GM19035 (cell line): ENCODE measurements around the gene TBC1D22B.
"Not testable (repeated sequence)": the region's sequence is repeated elsewhere in the genome, so short reads cannot be mapped to it uniquely, and the experiment has no call there.

Experiments used
- ATAC-seq: cut with Tn5 transposase; IDR thresholded peaks from one replicate; pipeline ENCODE4 v1.9.1; 2021; ENCODE audit not compliant: unreplicated experiment

TBC1D22B gene

DNA sequence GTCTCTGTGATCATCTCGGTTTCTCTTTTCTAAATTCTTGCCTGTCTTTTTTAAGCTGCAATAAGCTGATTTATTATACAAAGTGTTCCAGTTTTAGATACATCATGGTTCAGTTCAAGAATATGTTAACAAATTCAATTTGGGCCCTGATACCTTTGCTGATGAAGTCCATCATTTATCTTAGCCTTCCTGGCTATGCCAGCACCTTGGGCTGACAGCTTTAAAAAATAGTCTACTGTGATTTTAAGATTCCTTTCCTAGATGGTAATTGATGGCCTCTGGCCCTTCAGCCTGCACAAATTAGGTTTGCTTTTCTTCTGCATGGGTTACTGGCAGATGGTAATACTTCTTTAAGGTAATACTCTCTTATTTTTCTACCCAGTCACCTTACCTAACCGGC lies 7.4 kb downstream of the TBC1D22B start:
- no peak for ATAC-seq

DNA sequence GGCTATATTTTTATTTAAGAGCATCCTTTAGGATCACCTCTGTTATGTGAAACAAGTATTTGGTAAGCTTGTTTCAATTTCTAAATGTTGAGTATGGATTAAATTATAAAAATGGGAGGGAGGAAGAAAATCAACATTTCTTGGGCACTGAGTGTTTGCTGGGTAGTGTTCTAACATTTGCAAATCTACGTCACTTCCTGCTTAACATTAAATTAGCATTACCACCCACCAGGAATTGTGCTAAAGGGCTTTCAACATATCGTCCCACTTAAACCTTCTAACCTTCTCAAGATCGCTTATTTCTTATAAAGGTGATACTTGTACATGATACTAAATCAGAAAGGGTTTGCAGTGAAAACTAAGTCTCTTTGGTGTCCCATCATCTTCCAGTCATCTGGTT lies 8.3 kb downstream of the TBC1D22B start:
- no peak for ATAC-seq

DNA sequence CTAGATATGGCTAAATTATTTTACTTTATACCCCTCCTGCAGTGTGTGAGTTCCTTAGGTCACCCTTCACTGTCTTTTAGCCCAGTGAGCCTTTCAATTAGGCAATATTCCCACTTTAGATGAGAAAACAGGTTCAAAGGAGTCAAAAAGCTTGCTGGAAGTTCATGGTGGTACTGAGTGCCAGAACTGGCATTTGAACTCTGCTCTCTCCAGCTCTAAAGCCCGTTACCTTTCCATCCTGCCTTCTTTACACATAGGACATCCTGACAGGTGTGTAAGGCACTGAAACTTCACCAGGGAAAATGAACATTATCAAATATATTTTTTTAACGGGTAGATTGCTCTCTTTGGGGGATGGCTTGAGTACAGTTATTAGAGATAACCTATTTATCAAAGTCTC lies 11.5 kb downstream of the TBC1D22B start:
- no peak for ATAC-seq

DNA sequence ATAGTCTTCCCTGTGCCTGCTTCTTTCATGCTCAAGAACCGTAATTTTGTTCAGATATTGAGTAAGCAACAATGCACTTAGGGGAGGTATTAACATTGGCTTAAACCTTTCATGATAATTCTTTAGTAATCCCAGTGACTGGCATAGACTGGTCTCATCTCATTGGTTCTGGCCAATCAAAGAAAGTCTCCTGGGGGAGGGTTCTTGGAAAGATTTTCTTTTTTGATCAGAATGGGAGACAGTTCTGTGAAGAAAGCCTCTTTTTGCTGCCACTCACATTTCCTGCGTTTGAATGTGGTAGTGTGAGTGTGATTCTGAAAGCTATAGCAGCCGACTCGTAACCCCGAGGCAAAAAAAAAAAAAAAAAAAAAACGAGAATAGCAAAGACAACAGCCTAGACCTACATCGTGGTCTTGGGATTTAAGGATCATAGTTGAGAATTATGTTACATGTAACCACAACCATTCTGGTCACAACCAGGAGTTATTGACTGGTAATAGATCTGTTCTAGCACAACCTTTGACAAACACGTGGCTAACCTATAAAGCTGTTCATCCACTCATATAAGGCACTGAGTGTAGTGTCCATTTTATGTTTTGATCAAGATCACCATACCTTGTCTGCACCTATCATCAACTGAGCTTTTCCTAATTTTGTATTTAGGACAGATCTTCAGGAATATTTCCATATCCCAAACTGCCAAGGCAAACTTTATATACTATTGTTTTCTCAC lies 15.4 kb downstream of the TBC1D22B start:
- ATAC-seq: no peak

DNA sequence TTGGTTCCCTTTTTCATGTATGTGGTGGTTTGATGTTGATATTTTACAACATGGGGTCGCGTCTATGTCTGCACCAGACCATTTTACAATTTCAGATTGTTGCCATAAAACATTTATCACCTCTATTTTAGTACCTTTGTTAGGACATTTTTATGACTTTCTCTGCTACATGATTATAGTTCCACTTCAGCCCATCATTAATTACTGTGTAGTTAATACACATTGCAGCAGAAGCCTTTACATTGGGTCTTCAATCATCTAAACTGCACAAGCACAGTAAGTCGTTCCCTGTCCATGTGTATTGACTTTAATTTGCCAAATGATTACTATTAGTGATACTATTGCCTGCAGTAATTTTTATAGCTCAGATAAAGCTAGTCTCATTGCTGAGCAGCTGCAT lies 16.1 kb downstream of the TBC1D22B start:
- ATAC-seq: no peak

DNA sequence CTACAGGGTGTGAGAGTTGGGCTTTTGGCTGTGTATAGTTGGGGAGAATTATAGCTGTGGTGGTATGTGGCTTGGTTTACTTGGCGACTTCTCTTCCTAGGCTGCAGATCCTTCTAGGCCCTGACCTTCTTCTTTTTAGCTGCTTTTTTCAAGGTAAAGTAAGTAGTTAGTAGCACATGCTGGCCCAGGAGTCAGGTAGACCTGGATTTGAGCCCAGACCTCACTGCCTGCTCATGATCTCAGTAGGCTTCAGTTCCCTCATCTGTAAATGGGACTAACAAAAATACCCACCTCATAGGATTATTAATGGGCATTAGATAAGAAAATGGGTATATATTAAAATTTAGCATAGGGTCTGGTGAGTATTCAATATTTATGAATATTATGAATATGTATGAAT lies 17.8 kb downstream of the TBC1D22B start:
- no peak for ATAC-seq

DNA sequence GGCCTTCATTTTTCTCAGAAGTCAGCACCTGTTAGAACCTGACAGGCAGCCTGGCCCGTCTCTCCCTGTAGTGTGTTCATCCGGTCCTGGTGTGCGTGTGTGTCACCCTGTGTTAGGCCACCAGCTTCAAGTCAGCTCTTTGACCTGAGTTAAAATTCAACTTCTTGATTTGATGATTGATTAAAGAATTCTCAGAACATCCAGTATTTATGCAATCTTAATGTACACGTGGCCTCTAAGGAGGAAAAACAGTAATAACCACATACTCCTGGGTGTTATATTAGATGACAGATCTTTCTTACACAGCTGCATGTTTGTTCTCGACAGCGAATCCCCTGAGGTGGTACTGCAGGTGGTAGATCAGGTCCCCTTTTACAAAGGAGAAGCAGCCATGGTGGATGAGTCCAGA lies 19.4 kb downstream of the TBC1D22B start:
- no peak for ATAC-seq

DNA sequence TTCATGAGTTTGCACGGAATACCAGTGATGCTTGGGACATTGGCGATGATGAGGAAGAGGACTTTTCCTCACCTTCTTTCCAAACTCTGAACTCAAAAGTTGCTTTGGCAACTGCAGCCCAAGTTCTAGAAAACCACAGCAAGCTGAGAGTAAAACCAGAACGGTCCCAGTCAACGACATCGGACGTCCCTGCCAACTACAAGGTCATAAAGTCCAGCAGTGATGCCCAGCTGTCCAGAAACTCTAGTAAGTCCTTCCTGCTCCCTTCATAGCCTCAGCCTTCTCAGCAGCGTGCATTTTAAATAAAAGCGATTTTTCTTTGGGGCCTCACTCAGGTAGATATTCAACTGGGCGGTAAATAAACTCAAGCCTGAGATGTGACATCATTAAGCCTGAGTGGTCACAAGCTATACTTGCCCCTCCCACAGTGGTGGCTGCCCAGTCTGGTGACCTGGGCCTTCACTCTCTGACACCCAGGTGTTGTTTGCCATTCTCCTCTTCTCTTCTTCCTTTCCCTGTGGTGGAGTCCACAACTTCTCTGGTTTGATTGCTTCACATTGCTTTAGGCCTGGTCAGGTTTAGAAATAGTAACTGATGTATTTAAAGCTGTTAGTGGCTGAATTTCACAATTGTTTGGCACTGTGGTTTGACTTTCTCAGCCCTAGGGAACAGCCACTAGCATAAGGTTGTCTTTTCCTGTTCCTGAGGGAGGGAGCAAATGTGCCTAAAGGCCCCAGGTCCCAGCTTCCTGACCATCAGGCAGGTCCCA lies 22.0 kb downstream of the TBC1D22B start:
- ATAC-seq: no peak

DNA sequence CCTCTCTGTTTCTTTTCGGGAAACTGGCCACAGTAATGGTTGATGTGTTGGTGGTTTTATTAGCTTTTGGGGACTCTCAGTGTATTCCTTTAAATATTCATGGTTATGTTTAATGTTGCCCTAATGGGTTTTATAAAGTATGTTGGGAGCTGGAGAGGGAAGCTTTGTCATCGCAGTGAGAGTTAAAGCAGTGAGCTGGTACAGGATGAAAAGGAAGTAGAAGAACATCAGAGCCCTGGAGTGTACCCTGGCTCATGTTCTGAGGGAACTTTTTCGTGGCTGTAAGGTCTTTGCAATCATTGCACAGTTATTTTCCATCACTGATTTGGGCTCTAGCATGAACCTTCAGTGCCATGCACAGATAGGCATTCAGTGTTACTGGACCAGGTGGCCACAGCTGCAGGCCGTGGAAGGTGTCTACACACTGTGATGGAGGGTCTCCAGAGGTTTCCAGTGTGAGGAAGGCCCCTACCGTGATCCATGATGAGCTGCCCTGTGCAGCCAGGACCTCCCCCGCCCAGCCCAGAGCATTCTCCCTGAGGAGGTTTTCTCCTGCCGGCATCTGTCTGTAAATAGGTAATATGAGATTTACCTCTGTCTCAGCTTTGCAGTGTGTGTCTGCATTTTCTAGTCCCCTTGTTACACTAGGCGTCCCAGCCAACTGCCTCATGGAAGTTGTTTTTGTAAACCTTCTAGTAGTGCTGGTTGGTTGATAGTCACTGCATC lies 22.8 kb downstream of the TBC1D22B start:
- no peak for ATAC-seq

DNA sequence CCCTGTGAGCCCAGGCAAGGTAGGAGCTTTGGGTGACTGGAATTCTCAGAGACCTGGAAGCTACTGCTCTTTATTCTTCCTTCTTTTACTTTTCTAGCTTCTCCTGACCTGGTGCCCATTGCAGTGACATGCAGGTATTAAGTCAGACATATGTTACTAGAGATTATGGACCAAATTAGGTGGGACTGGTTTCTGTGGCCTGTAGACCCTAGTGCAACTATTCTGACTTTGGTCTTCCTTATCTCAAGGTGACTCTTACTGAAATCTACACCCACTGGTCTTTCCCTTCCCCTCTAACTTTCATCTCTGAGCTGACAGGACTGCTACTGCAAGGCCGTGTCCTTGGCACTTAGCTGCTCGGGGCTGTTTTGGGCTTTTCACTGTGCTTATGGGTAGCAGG lies 24.8 kb downstream of the TBC1D22B start:
- ATAC-seq: no peak

DNA sequence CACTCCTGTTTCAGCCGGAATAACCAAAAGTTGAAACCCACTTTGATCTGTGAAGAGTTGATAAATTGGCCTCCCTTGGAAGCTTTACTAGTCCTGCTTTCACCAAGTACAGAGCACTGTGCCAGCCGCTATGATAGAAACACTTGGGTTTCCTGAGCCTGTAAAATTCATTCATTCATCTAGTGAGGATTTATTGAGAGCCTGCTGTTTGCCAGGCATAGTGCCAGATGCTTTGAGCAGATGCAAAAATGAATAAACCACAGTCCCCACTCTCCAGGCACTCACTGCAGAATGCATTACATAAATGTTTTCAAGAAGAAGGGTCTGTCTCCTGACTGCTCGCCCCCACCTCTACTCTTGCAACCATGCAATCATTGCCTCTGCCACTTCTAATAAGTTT lies 25.7 kb downstream of the TBC1D22B start:
- ATAC-seq: no peak

DNA sequence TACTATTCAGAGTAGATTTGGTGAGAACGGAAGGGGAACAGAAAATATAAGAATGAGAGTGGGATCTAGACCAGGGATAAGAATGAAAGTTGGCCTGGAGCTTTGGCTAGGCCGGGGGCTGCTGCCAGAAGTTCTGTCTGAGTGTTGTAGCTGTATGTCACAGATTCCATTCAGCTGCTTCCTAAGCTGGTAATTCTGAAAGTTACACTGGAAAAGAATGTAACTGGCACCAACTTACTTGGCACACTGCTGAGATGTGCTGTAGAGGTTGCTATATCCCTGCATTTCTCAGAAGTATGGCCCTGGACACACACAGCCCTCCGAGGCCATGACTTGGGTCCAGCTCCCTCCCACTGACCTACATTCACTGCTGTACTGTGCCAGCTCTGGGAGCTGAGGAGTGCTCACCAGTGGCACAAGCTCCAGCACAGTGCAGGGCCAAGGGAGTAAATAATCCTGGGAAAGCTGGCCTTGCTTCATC lies 26.1 kb downstream of the TBC1D22B start:
- no peak for ATAC-seq

DNA sequence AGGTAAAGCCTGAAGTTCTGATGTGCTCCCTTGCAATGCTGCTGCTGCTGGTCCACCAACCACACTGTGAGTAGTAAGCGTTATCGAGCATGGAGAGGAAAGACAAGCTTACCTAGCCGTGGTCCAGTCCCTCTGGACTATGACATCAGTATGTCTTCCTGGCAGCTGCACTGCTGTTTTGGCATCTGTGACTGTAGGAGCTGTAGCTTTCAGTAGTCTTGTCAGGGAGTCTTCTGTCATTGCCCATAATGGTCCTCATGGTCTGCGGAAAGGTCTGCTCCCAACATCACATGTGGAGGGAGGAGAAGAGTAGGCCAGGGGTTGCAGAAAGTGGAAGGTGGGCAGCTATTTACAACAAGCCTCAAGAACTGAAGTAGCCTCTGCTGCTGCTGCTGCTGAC lies 27.2 kb downstream of the TBC1D22B start:
- no peak for ATAC-seq

DNA sequence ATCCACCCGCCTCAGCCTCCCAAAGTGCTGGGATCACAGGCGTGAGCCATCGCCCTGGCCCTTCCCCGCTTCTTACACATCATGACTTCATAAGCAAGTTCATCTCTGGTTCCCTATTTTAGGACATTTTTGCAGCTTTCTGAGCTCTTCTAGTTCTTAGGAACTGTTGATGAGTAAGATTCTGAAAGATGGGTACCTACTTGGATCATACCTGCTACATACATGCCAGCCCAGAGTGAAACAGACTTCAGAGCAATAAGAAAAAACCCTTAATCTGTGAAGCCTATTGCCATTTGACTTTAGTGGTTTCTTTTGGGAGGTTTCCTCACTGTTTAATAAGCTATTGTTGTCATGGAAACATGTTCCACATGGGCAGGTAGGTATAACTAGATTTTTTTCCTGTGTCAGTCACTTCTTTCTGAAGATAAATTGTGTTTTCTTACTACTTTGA lies 28.3 kb downstream of the TBC1D22B start:
- no peak for ATAC-seq

DNA sequence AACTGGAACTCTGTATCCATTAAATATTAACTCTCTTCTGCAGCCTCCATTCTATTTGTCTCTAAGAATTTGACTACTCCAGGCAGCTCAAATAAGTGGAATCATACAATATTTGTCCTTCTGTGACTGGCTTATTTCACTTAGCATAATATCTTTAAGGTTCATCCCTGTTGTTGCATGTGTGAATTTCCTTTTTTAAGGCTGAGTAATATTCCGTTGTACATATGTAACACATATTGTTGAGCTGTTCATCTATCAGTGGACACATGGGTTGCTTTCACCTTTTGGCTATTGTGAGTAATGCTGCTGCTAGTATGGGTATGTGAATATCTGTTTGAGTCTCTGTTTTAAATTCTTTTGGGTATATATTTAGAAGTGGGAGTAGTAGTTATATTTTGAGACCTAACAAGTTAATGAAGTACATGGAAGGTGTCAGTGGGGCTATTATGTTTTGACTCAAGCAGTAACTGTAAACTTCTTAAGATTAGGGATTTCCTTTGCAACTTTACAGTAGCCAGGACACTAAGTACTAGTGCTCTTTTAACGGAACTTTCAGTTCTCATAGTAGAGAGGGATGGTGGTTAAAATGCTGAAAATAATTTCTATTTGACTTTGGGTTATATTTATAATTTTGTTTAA lies 30.1 kb downstream of the TBC1D22B start:
- ATAC-seq: no peak

DNA sequence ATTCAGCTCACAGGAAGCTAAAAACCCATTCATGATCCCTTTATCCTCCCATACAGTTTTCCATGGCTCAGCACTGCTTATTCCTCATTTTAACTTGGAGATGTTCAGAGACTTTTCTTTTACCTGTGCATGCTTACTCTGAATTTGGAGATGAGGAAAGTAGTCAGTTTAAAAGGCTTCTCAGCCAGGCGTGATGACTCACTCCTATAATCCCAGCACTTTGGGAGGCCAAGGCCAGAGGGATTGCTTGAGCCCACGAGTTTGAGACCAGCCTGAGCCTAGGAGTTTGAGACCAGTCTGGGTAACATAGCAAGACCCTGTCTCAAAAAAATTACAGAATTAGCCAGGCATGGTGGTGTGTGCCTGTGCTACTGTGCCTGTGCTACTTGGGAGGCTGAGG lies 30.7 kb downstream of the TBC1D22B start:
- ATAC-seq: no peak

DNA sequence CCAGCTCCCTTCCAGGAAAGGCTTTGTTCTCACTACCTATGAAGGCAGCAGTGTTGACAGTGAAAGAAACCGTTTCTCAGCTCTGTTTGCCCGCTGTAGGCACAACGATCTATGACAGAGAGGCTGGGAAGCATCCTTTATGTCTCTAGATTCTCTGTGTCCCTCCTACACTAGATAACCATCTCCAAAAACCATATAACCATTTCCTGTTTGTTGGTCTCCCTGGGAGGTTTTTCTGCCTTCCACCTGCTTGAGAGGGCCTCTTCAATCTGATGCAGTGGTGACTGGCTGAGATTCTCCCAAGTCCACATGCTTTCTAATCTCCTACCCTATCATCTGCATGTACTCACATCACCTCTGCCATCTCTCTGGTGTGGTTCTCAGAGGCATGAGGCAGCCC lies 32.4 kb downstream of the TBC1D22B start:
- ATAC-seq: no peak

DNA sequence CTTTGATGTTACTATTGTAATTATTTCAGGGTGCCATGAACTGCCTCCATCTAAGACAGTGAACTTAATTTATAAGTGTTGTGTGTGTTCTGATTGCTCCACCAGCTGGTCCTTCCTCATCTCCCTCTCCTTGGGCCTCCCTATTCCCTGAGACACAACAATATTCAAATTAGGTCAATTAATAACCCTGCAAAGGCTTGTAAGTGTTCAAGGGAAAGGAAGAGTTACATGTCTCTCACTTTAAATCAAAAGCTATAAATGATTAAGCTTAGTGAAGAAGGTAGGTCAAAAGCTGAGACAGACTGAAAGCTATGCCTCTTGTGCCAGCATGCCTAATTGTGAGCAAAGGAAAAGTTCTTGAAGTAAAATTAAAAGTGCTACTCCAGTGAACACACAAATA lies 35.9 kb downstream of the TBC1D22B start:
- ATAC-seq: no peak

DNA sequence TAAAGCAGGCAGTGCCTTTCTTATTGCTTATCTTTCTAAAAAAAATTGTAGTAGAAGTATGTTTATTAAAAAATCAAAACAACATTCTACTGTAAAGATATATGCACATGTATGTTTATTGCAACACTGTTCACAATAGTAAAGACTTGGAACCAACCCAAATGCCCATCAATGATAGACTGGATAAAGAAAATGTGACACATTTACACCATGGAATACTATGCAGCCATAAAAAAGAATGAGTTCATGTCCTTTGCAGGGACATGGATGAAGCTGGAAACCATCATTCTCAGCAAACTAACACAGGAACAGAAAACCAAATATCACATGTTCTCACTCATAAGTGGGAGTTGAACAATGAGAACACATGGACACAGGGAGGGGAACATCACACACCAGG lies 40.1 kb downstream of the TBC1D22B start:
- not testable (repeated sequence) for ATAC-seq

DNA sequence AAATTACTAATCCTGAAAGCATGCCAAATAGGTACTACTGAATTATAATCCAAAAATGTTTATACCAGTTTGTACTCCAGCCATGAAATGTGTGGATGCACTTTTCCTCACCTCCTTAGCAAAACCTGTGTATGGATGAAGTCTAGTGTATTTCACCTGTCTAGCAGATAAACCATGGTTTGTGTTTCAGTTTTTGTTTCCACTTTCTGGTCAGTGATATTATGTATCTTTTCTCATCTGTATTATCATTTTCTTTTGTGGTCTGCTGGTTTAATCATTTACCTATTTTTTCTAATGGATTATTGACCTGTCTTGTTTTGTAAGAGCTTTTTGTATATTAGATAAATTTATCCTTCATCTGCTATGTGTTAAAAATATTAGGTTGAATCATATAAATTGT lies 41.4 kb downstream of the TBC1D22B start:
- no peak for ATAC-seq

DNA sequence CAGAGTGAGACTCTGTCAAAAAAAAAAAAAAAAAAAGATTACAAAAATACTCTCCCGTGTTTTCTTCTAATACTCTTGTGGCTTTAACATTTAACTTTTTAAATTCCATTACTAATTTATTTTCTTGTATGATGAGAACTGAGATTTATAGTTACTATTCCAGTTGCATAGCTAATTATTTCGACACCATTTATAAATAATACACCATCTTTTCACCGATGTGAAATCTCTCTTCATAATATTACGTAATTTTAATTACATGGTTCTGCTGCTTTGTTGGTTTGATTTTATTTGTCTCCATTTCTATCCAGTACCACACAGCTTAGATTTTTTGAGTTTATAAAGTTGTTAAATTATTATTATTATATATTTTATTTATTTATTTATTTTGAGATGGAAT lies 42.4 kb downstream of the TBC1D22B start:
- ATAC-seq: no peak
